HepG2 (cell line): Measurements from ENCODE around the gene MAN1B1. TPM values are rescaled to one million over a fixed set of nuclear protein-coding genes. Genes with fewer than 3 reads are reported as not detected.

Source experiments
- ARID2 ChIP-seq: sonication (generic); formaldehyde crosslinking; IDR thresholded peaks from 2 replicates; pipeline ENCODE4 v1.8.1; 2022; ENCODE audit warnings: mild to moderate bottlenecking, missing genetic modification reagents, borderline replicate concordance
- ARID3A ChIP-seq: IDR thresholded peaks from 2 replicates; pipeline ENCODE4 v1.6.1; 2012; ENCODE audit warnings: low read depth, low read length, improper control_type of control experiment
- CREM ChIP-seq, 2 experiments: sonication (generic) in 1 of 2; formaldehyde crosslinking in 1 of 2; IDR thresholded peaks; 2 replicates each; pipeline versions ENCODE4 v1.4.0 to v1.6.1; 2016 to 2020; ENCODE audit warnings: antibody characterized with exemption in 1 of 2, mild to moderate bottlenecking in 1 of 2, missing genetic modification reagents in 1 of 2
- DNMT3B ChIP-seq: conservative IDR thresholded peaks from 2 replicates; pipeline ENCODE4 v1.6.1; 2016; ENCODE audit warnings: missing biosample characterization, control low read depth
- GMEB2 ChIP-seq: IDR thresholded peaks from 2 replicates; pipeline ENCODE4 v1.6.1; 2016; ENCODE audit warnings: missing biosample characterization, missing genetic modification reagents, low read depth
- TOE1 ChIP-seq: sonication (generic); formaldehyde crosslinking; IDR thresholded peaks from 2 replicates; pipeline ENCODE4 v1.4.0; 2020; ENCODE audit warnings: mild to moderate bottlenecking, missing genetic modification reagents
- ZMAT3 ChIP-seq: sonication (generic); formaldehyde crosslinking; conservative IDR thresholded peaks from 2 replicates; pipeline ENCODE4 v1.7.0; 2021; ENCODE audit warnings: missing genetic modification reagents
- ZNF343 ChIP-seq: sonication (generic); formaldehyde crosslinking; IDR thresholded peaks from 2 replicates; pipeline ENCODE4 v1.4.0; 2020; ENCODE audit warnings: mild to moderate bottlenecking, missing genetic modification reagents
- ZNF431 ChIP-seq: sonication (generic); formaldehyde crosslinking; IDR thresholded peaks from 2 replicates; pipeline ENCODE4 v1.9.0; 2022; ENCODE audit warnings: missing genetic modification reagents, low read depth, mild to moderate bottlenecking, borderline replicate concordance
- ZNF629 ChIP-seq: sonication (generic); formaldehyde crosslinking; conservative IDR thresholded peaks from 2 replicates; pipeline ENCODE4 v1.5.0; 2020; ENCODE audit warnings: missing genetic modification reagents
- ZSCAN12 ChIP-seq: sonication (generic); formaldehyde crosslinking; IDR thresholded peaks from 2 replicates; pipeline ENCODE4 v1.9.0; 2021; ENCODE audit warnings: mild to moderate bottlenecking, missing genetic modification reagents
- ZSCAN20 ChIP-seq: sonication (generic); formaldehyde crosslinking; IDR thresholded peaks from 2 replicates; pipeline ENCODE4 v1.4.0; 2020; ENCODE audit warnings: missing genetic modification reagents, mild to moderate bottlenecking, borderline replicate concordance
- polyA plus RNA-seq, 8 experiments: library from polyadenylated mRNA; depleted of rRNA in 3 of 8; stranded (reverse) in 7 of 8; unstranded in 1 of 8; fragments of >200 nt; fragmentation: Illumina TruSeq in 4 of 8; extraction: Trizol in 4 of 8; gene quantifications; 2 replicates each; pipeline versions ENCODE4 v1.2.1 to v1.2.3, GENCODE V29; 2011 to 2016; ENCODE audit warnings: low read depth in 4 of 8, missing spikeins in 1 of 8, mixed read lengths in 1 of 8; ENCODE audit not compliant: insufficient read depth in 1 of 8
- total RNA-seq, 5 experiments: library from RNA; depleted of rRNA; stranded (reverse); fragments of >200 nt; fragmentation: Illumina TruSeq; extraction: Trizol; gene quantifications; 2 replicates each; pipeline ENCODE4 v1.2.3, GENCODE V29; 2016; ENCODE audit warnings: low read depth in 1 of 5
- TF ChIP-seq, protein P1 (sequence below): sonication (generic); formaldehyde crosslinking; IDR thresholded peaks from 2 replicates; pipeline ENCODE4 v1.5.0; 2020; ENCODE audit warnings: mild to moderate bottlenecking, missing genetic modification reagents, borderline replicate concordance
- TF ChIP-seq, protein P2 (sequence below): sonication (generic); formaldehyde crosslinking; conservative IDR thresholded peaks from 2 replicates; pipeline ENCODE4 v1.8.1; 2023; ENCODE audit warnings: missing genetic modification reagents

The MAN1B1 gene
- total and polyA plus RNA-seq, 2 of the 13 experiments (the other 11 are each of a cell fraction or from before 2014, with no cell fraction given), result 48.9 to 59.5 TPM

GRCh38 chr9:137068539-137069507 lies 18.0 kb upstream of the MAN1B1 start (continued):
- TF ChIP-seq, protein P1, sequence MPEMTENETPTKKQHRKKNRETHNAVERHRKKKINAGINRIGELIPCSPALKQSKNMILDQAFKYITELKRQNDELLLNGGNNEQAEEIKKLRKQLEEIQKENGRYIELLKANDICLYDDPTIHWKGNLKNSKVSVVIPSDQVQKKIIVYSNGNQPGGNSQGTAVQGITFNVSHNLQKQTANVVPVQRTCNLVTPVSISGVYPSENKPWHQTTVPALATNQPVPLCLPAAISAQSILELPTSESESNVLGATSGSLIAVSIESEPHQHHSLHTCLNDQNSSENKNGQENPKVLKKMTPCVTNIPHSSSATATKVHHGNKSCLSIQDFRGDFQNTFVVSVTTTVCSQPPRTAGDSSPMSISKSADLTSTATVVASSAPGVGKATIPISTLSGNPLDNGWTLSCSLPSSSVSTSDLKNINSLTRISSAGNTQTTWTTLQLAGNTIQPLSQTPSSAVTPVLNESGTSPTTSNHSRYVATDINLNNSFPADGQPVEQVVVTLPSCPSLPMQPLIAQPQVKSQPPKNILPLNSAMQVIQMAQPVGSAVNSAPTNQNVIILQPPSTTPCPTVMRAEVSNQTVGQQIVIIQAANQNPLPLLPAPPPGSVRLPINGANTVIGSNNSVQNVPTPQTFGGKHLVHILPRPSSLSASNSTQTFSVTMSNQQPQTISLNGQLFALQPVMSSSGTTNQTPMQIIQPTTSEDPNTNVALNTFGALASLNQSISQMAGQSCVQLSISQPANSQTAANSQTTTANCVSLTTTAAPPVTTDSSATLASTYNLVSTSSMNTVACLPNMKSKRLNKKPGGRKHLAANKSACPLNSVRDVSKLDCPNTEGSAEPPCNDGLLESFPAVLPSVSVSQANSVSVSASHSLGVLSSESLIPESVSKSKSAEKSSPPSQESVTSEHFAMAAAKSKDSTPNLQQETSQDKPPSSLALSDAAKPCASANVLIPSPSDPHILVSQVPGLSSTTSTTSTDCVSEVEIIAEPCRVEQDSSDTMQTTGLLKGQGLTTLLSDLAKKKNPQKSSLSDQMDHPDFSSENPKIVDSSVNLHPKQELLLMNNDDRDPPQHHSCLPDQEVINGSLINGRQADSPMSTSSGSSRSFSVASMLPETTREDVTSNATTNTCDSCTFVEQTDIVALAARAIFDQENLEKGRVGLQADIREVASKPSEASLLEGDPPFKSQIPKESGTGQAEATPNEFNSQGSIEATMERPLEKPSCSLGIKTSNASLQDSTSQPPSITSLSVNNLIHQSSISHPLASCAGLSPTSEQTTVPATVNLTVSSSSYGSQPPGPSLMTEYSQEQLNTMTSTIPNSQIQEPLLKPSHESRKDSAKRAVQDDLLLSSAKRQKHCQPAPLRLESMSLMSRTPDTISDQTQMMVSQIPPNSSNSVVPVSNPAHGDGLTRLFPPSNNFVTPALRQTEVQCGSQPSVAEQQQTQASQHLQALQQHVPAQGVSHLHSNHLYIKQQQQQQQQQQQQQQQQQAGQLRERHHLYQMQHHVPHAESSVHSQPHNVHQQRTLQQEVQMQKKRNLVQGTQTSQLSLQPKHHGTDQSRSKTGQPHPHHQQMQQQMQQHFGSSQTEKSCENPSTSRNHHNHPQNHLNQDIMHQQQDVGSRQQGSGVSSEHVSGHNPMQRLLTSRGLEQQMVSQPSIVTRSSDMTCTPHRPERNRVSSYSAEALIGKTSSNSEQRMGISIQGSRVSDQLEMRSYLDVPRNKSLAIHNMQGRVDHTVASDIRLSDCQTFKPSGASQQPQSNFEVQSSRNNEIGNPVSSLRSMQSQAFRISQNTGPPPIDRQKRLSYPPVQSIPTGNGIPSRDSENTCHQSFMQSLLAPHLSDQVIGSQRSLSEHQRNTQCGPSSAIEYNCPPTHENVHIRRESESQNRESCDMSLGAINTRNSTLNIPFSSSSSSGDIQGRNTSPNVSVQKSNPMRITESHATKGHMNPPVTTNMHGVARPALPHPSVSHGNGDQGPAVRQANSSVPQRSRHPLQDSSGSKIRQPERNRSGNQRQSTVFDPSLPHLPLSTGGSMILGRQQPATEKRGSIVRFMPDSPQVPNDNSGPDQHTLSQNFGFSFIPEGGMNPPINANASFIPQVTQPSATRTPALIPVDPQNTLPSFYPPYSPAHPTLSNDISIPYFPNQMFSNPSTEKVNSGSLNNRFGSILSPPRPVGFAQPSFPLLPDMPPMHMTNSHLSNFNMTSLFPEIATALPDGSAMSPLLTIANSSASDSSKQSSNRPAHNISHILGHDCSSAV, result no peak
- TF ChIP-seq ZSCAN12 (CRISPR knock-in tag), result no peak
- TF ChIP-seq CREM (IDR thresholded peaks at IDR 0.05), result no peak
- TF ChIP-seq CREM (CRISPR knock-in tag; IDR thresholded peaks at IDR 0.05), result no peak
- TF ChIP-seq ZNF343 (CRISPR knock-in tag), result no peak
- TF ChIP-seq ZSCAN20 (CRISPR knock-in tag), result no peak
- TF ChIP-seq DNMT3B (CRISPR knock-in tag), result no peak
- no peak for TF ChIP-seq ZNF629 (CRISPR knock-in tag)
- TF ChIP-seq ZMAT3 (CRISPR knock-in tag), result 0 out of 2 replicates have a peak, but pooled peaks have one; percentile 42
- no peak for TF ChIP-seq ARID3A
- TF ChIP-seq, protein P2, sequence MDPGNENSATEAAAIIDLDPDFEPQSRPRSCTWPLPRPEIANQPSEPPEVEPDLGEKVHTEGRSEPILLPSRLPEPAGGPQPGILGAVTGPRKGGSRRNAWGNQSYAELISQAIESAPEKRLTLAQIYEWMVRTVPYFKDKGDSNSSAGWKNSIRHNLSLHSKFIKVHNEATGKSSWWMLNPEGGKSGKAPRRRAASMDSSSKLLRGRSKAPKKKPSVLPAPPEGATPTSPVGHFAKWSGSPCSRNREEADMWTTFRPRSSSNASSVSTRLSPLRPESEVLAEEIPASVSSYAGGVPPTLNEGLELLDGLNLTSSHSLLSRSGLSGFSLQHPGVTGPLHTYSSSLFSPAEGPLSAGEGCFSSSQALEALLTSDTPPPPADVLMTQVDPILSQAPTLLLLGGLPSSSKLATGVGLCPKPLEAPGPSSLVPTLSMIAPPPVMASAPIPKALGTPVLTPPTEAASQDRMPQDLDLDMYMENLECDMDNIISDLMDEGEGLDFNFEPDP (CRISPR knock-in tag), result 0 out of 2 replicates have a peak, but pooled peaks have one; percentile 75
- no peak for TF ChIP-seq TOE1 (CRISPR knock-in tag)
- no peak for TF ChIP-seq ARID2 (CRISPR knock-in tag)
- no peak for TF ChIP-seq ZNF431
- no peak for TF ChIP-seq GMEB2 (CRISPR knock-in tag)
